HepG2 (cell line): ENCODE results near the gene MFAP4. TPM values are rescaled to one million over a fixed set of nuclear protein-coding genes. Genes with fewer than 3 reads are reported as not detected.

Experiments used
- ATAC-seq: fragments of 200-7000 bp; cut with Tn5 transposase; 3 replicates; pipeline ENCODE4 v1.9.1; 2020; ENCODE audit warnings: mild to moderate bottlenecking, moderate library complexity
- BruUV-seq: library from RNA; stranded (reverse); fragments of 400-500 nt; replicated peaks from 2 replicates; lab custom pipeline; 2021; lab: Mats Ljungman, UMichigan
- CTCF ChIA-PET: fragments of 300-600 bp; formaldehyde crosslinking; extraction: SDS; loops from one replicate; lab custom pipeline; 2021; ENCODE audit warnings: low total read pairs, inconsistent platforms, low intra/inter-chr PET ratio; lab: Yijun Ruan, JAX
- POLR2A ChIA-PET: fragments of 350-600 bp; sonication (Branson Sonifier 250); formaldehyde crosslinking; loops from one replicate; lab custom pipeline; 2020; ENCODE audit warnings: antibody characterized with exemption, inconsistent platforms; lab: Yijun Ruan, JAX
- DNase-seq: peaks from one replicate; pipeline ENCODE4 v3.0.0-alpha.2; 2015; ENCODE audit warnings: low spot score
- FAIRE-seq: peaks from 3 replicates; lab custom pipeline; 2011; peaks lifted over from hg19 to GRCh38; lab: Jason Lieb, UNC
- H2AFZ ChIP-seq: one replicate; pipeline ENCODE4 v1.6.1; 2011; ENCODE audit warnings: low read length, inconsistent platforms
- H3K27ac ChIP-seq: fragments of 300-600 bp; 3 replicates; pipeline ENCODE4 v1.8.0; 2011; ENCODE audit warnings: mixed run types, mild to moderate bottlenecking, mixed read lengths, low read length, inconsistent platforms; ENCODE audit not compliant: insufficient read depth; ENCODE audit errors: extremely low read length
- H3K27me3 ChIP-seq, 2 experiments: fragments of 200-600 bp in 1 of 2; 2 replicates in 1 of 2; 3 replicates in 1 of 2; pipeline versions ENCODE4 v1.6.0 to v1.8.0; 2011; ENCODE audit warnings: low read length in 2 of 2, mild to moderate bottlenecking in 2 of 2, moderate library complexity in 2 of 2, inconsistent platforms in 1 of 2; ENCODE audit not compliant: insufficient read depth in 2 of 2, control insufficient read depth in 1 of 2
- H3K36me3 ChIP-seq, 2 experiments: fragments of 200-600 bp in 1 of 2; replicated peaks in 1 of 2; 2 replicates in 1 of 2; 3 replicates in 1 of 2; pipeline versions ENCODE4 v1.5.1 to v1.8.0; 2011; ENCODE audit warnings: low read length in 2 of 2, inconsistent platforms in 1 of 2; ENCODE audit not compliant: insufficient read depth in 2 of 2, control insufficient read depth in 1 of 2
- H3K4me1 ChIP-seq: 2 replicates; pipeline ENCODE4 v1.5.1; 2012; ENCODE audit warnings: low read length, inconsistent platforms; ENCODE audit not compliant: insufficient read depth
- H3K4me2 ChIP-seq: 2 replicates; pipeline ENCODE4 v1.6.0; 2011; ENCODE audit warnings: low read depth, low read length, inconsistent platforms
- H3K4me3 ChIP-seq, 3 experiments: fragments of 200-600 bp in 1 of 3; sonication (generic), shearing (Covaris generic) in 1 of 3; replicated peaks in 1 of 3; 2 replicates each; pipeline ENCODE4 v1.5.1; 2011 to 2016; ENCODE audit warnings: low read length in 3 of 3, inconsistent platforms in 2 of 3, low read depth in 2 of 3, mild to moderate bottlenecking in 2 of 3, control low read depth in 1 of 3, mixed read lengths in 1 of 3; ENCODE audit not compliant: insufficient read depth in 1 of 3
- H3K79me2 ChIP-seq: one replicate; pipeline ENCODE4 v1.6.1; 2011; ENCODE audit warnings: low read length, inconsistent platforms; ENCODE audit not compliant: insufficient read depth
- H3K9ac ChIP-seq: 2 replicates; pipeline ENCODE4 v1.6.0; 2011; ENCODE audit warnings: mild to moderate bottlenecking, low read depth, low read length, inconsistent platforms; ENCODE audit not compliant: insufficient read depth
- H3K9me3 ChIP-seq: 2 replicates; pipeline ENCODE4 v1.5.1; 2012; ENCODE audit warnings: mild to moderate bottlenecking, low read length
- H4K20me1 ChIP-seq: 2 replicates; pipeline ENCODE4 v1.6.0; 2011; ENCODE audit warnings: inconsistent platforms, mild to moderate bottlenecking, low read length, moderate library complexity; ENCODE audit not compliant: insufficient read depth
- CENPBD1 ChIP-seq: sonication (generic); formaldehyde crosslinking; IDR thresholded peaks from 2 replicates; pipeline ENCODE4 v1.8.0; 2022; ENCODE audit warnings: missing genetic modification reagents, low read depth, mild to moderate bottlenecking, borderline replicate concordance
- HOXA9 ChIP-seq: sonication (generic); formaldehyde crosslinking; IDR thresholded peaks from 2 replicates; pipeline ENCODE4 v1.8.1; 2022; ENCODE audit warnings: missing genetic modification reagents, mild to moderate bottlenecking, moderate library complexity, borderline replicate concordance
- ISX ChIP-seq: sonication (generic); formaldehyde crosslinking; conservative IDR thresholded peaks from 2 replicates; pipeline ENCODE4 v1.5.0; 2020; ENCODE audit warnings: missing genetic modification reagents
- KLF11 ChIP-seq: IDR thresholded peaks from 2 replicates; pipeline ENCODE4 v1.6.1; 2016; ENCODE audit warnings: missing compliant biosample characterization
- SNAPC2 ChIP-seq: sonication (generic); formaldehyde crosslinking; IDR thresholded peaks from 2 replicates; pipeline ENCODE4 v1.8.1; 2022; ENCODE audit warnings: mild to moderate bottlenecking, missing genetic modification reagents
- ZFYVE20 ChIP-seq: sonication (generic); formaldehyde crosslinking; IDR thresholded peaks from 2 replicates; pipeline ENCODE4 v1.8.0; 2023; ENCODE audit warnings: low read depth, mild to moderate bottlenecking, moderate library complexity, missing genetic modification reagents, borderline replicate concordance
- WGBS: methylation state at CpG from one replicate; pipeline ENCODE4 v1.1.6; 2017; ENCODE audit warnings: low lambda C conversion rate; 5-methylcytosine and 5-hydroxymethylcytosine counted together
- in situ Hi-C: cut with HindIII; loops from 2 replicates; pipeline ENCODE4 v1.10.0; 2017; ENCODE audit warnings: low pct_unique_long_range_greater_than_20kb; ENCODE audit not compliant: extremely low pct_ligation_motif_present
- intact Hi-C: fragments of 100-400 bp; cut with micrococcal nuclease; formaldehyde crosslinking; loops from one replicate; pipeline ENCODE4 v1.10.0; 2022; ENCODE audit not compliant: unreplicated experiment
- polyA plus RNA-seq, 8 experiments: library from polyadenylated mRNA; depleted of rRNA in 3 of 8; stranded (reverse) in 7 of 8; unstranded in 1 of 8; fragments of >200 nt; fragmentation: Illumina TruSeq in 4 of 8; extraction: Trizol in 4 of 8; gene quantifications; 2 replicates each; pipeline versions ENCODE4 v1.2.1 to v1.2.3, GENCODE V29; 2011 to 2016; ENCODE audit warnings: low read depth in 4 of 8, missing spikeins in 1 of 8, mixed read lengths in 1 of 8; ENCODE audit not compliant: insufficient read depth in 1 of 8
- total RNA-seq, 5 experiments: library from RNA; depleted of rRNA; stranded (reverse); fragments of >200 nt; fragmentation: Illumina TruSeq; extraction: Trizol; gene quantifications; 2 replicates each; pipeline ENCODE4 v1.2.3, GENCODE V29; 2016; ENCODE audit warnings: low read depth in 1 of 5
- TF ChIP-seq, protein P1 (sequence below): sonication (generic); formaldehyde crosslinking; IDR thresholded peaks from 2 replicates; pipeline ENCODE4 v1.5.0; 2020; ENCODE audit warnings: mild to moderate bottlenecking, missing genetic modification reagents, borderline replicate concordance

The MFAP4 gene
- total and polyA plus RNA-seq, 2 of the 13 experiments (the other 11 are each of a cell fraction or from before 2014, with no cell fraction given), result 0.08 TPM; not detected in 1

- no peak for FAIRE-seq
- 0 out of 5 replicates have a peak, but pooled peaks cover 0 to 3% of the 10 kb centered on the region in 2 experiments for H3K27me3 ChIP-seq
- peaks cover 8% of the 10 kb centered on the region for H3K79me2 ChIP-seq
- H3K4me3 ChIP-seq, result no peak overlapping the region
- POLR2A ChIA-PET, result no interaction called here
- H4K20me1 ChIP-seq, result no peaks in the 10 kb centered on the region
- H2AFZ ChIP-seq, result no peak overlapping the region
- intact Hi-C loops, result no loop called here
- CTCF ChIA-PET, result no interaction called here
- H3K36me3 ChIP-seq, result peaks cover 13 to 41% of the 10 kb centered on the region in 2 experiments
- no peak overlapping the region for H3K27ac ChIP-seq
- TF ChIP-seq KLF11 (CRISPR knock-in tag), result no peak
- peaks cover 50% of the 10 kb centered on the region for H3K4me1 ChIP-seq
- no peak for DNase-seq
- no peak for ATAC-seq
- no TSS peak for BruUV-seq
- in situ Hi-C loops, result no loop called here
- 99% methylated on average over 6 of the region's 6 CpGs for WGBS
- H3K4me2 ChIP-seq, result no peak overlapping the region
- H3K9me3 ChIP-seq, result no peaks in the 10 kb centered on the region
- no peak overlapping the region for H3K9ac ChIP-seq
These were observed 3.1 kb downstream of the MFAP4 start for GRCh38 chr17:19383681-19384470.

DNA sequence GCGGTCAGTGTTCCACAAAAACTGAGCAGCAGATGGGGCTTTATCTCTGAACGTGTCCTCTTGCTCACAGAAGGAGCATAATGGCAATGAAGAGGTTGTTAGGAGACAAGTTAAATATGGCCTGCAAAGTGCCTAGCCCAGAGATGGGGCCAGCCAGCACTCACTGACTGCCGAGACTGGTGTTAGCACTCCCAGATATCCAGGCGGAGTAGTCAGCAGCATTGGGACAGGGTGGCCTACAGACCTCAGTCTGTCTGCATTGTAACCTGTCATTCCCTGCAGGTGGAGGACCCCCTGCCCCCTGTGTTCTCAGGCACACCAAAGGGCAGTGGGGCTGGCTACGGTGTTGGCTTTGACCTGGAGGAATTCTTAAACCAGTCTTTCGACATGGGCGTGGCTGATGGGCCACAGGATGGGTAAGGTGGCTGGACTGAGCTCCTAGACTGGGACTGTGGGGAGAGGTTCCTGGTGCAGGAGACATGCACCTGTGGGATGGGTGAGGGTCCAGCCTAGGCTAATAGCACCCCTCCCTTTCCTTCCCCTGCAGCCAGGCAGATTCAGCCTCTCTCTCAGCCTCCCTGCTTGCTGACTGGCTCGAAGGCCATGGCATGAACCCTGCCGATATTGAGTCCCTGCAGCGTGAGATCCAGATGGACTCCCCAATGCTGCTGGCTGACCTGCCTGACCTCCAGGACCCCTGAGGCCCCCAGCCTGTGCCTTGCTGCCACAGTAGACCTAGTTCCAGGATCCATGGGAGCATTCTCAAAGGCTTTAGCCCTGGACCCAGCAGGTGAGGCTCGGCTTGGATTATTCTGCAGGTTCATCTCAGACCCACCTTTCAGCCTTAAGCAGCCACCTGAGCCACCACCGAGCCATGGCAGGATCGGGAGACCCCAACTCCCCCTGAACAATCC is 4.2 kb downstream of the MFAP4 start:
- Histone ChIP-seq H3K27ac (no peak overlapping the region), H3K79me2 (peaks cover 12% of the 10 kb centered on the region), H3K27me3 (no peaks in the 10 kb centered on the region), H3K36me3 (peaks cover 13 to 41% of the 10 kb centered on the region in 2 experiments), H3K4me2 (no peak overlapping the region), H2AFZ (no peak overlapping the region), H3K9ac (no peak overlapping the region), H3K4me3 (no peak overlapping the region), H3K9me3 (no peaks in the 10 kb centered on the region), H3K4me1 (peaks cover 45% of the 10 kb centered on the region), H4K20me1 (no peaks in the 10 kb centered on the region)
- no peak for DNase-seq
- TF ChIP-seq HOXA9 (CRISPR knock-in tag) (no peak), SNAPC2 (CRISPR knock-in tag) (no peak), ZFYVE20 (no peak), ISX (CRISPR knock-in tag) (no peak), CENPBD1 (CRISPR knock-in tag) (no peak)
- TF ChIP-seq, protein P1, sequence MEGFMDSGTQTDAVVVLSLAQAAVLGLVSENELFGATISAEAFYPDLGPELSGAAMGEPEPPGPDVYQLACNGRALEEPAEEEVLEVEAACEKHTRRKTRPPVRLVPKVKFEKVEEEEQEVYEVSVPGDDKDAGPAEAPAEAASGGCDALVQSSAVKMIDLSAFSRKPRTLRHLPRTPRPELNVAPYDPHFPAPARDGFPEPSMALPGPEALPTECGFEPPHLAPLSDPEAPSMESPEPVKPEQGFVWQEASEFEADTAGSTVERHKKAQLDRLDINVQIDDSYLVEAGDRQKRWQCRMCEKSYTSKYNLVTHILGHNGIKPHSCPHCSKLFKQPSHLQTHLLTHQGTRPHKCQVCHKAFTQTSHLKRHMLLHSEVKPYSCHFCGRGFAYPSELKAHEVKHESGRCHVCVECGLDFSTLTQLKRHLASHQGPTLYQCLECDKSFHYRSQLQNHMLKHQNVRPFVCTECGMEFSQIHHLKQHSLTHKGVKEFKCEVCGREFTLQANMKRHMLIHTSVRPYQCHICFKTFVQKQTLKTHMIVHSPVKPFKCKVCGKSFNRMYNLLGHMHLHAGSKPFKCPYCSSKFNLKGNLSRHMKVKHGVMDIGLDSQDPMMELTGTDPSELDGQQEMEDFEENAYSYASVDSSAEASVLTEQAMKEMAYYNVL (CRISPR knock-in tag), result no peak
- intact Hi-C loops, result no loop called here
- ChIA-PET POLR2A (no interaction called here), CTCF (no interaction called here)
- WGBS, result 92% methylated on average over 8 of the region's 13 CpGs
- FAIRE-seq, result no peak
- BruUV-seq, result no TSS peak
- in situ Hi-C loops, result no loop called here
- ATAC-seq, result no peak
